ENCODE measurements around the gene RDH5.

GRCh38 chr12:55734595-55734994, 14.4 kb downstream of the RDH5 start:
- TF ChIP-seq CTCF (IDR thresholded peaks at IDR 0.05 in 8 of 11, conservative IDR thresholded peaks at IDR 0.05 in 3 of 11): no peak
- TF ChIP-seq POLR2A (IDR thresholded peaks at IDR 0.05): no peak
